Spleen (tissue), 7 donors: Measurements from ENCODE around the gene NPHS1.

Experiments
- CTCF ChIP-seq, 11 experiments: fragments of 200-600 bp in 7 of 11; fragments of 450-650 bp in 4 of 11; sonication (generic) in 4 of 11; IDR thresholded peaks in 8 of 11; conservative IDR thresholded peaks in 3 of 11; 1 replicate in 7 of 11; 2 replicates in 4 of 11; pipeline versions ENCODE4 v1.4.0 to v1.8.0; 2016 to 2021; ENCODE audit warnings: antibody characterized with exemption in 11 of 11, inconsistent platforms in 4 of 11, mild to moderate bottlenecking in 1 of 11
- POLR2A ChIP-seq, 3 donors: fragments of 450-650 bp; IDR thresholded peaks; one replicate each; pipeline ENCODE4 v1.5.1; 2017; ENCODE audit warnings: antibody characterized with exemption in 3 of 3, mild to moderate bottlenecking in 1 of 3
- donor health status: DM: no; HTN: no; CAD: no; lungs with moderate emphysema.
- donor health status: DM: no; HTN: no; CAD: no.
- donor health status: DM: no; HTN: no; CAD: no.

- no peak for TF ChIP-seq CTCF (IDR thresholded peaks at IDR 0.05 in 8 of 11, conservative IDR thresholded peaks at IDR 0.05 in 3 of 11)
- no peak for TF ChIP-seq POLR2A (IDR thresholded peaks at IDR 0.05)
Measured at GRCh38 chr19:35897706-35898451, 45.6 kb upstream of the NPHS1 start.
